PC-3 (cell line): ENCODE data around the gene CEP85L. TPM values are rescaled to one million over a fixed set of nuclear protein-coding genes. Genes with fewer than 3 reads are reported as not detected.

ENCODE experiments used
- ATAC-seq: fragments of 200-7000 bp; cut with Tn5 transposase; 2 replicates; pipeline ENCODE4 v1.9.1; 2020; ENCODE audit warnings: mild to moderate bottlenecking, moderate library complexity
- BruUV-seq: library from RNA; stranded (reverse); fragments of 400-500 nt; replicated peaks from 2 replicates; lab custom pipeline; 2021; lab: Mats Ljungman, UMichigan
- CTCF ChIA-PET: fragments of 300-600 bp; sonication (Branson Sonifier 250); formaldehyde crosslinking; loops from one replicate; lab custom pipeline; 2022; ENCODE audit warnings: antibody characterized with exemption; lab: Charles Lee
- POLR2A ChIA-PET: fragments of 300-600 bp; sonication (Branson Sonifier 250); formaldehyde crosslinking; loops from one replicate; lab custom pipeline; 2022; ENCODE audit warnings: antibody characterized with exemption; ENCODE audit not compliant: unreplicated experiment; lab: Charles Lee
- DNase-seq: peaks from one replicate; pipeline ENCODE4 v3.0.0-alpha.2; 2015
- H2AFZ ChIP-seq: fragments of 300-600 bp; sonication (generic); 2 replicates; pipeline ENCODE4 v1.6.0; 2016; ENCODE audit warnings: antibody characterized with exemption, low read length
- H3F3A ChIP-seq: fragments of 300-600 bp; sonication (generic); one replicate; pipeline ENCODE4 v1.6.0; 2017; ENCODE audit warnings: antibody characterized with exemption, low read length, control low read depth, mild to moderate bottlenecking; ENCODE audit not compliant: unreplicated experiment
- H3K27ac ChIP-seq: fragments of 300-600 bp; sonication (generic); 2 replicates; pipeline ENCODE4 v1.5.1; 2016; ENCODE audit warnings: mild to moderate bottlenecking, low read length
- H3K27me3 ChIP-seq: fragments of 300-600 bp; sonication (generic); 2 replicates; pipeline ENCODE4 v1.6.1; 2016; ENCODE audit warnings: low read length, mixed read lengths
- H3K36me3 ChIP-seq: fragments of 300-600 bp; sonication (generic); 2 replicates; pipeline ENCODE4 v1.6.1; 2016; ENCODE audit warnings: low read depth, mixed run types, low read length, mixed read lengths
- H3K4me1 ChIP-seq: fragments of 300-600 bp; sonication (generic); 2 replicates; pipeline ENCODE4 v1.5.1; 2016; ENCODE audit warnings: low read length; ENCODE audit not compliant: insufficient read depth
- H3K4me2 ChIP-seq: fragments of 300-600 bp; sonication (generic); 2 replicates; pipeline ENCODE4 v1.6.0; 2016; ENCODE audit warnings: low read length
- H3K4me3 ChIP-seq: fragments of 300-600 bp; sonication (generic); 2 replicates; pipeline ENCODE4 v1.5.1; 2016; ENCODE audit warnings: mild to moderate bottlenecking, low read length, mixed read lengths
- H3K79me2 ChIP-seq: fragments of 300-600 bp; sonication (generic); 2 replicates; pipeline ENCODE4 v1.6.1; 2017; ENCODE audit warnings: low read length, mixed read lengths
- H3K9ac ChIP-seq: fragments of 300-600 bp; sonication (generic); 2 replicates; pipeline ENCODE4 v1.6.0; 2016; ENCODE audit warnings: mild to moderate bottlenecking, low read length
- H3K9me2 ChIP-seq: fragments of 300-600 bp; sonication (generic); replicated peaks from 2 replicates; pipeline ENCODE4 v1.6.1; 2016; ENCODE audit warnings: mixed run types, low read length, mixed read lengths
- H3K9me3 ChIP-seq: fragments of 300-600 bp; sonication (generic); 2 replicates; pipeline ENCODE4 v1.6.1; 2016; ENCODE audit warnings: low read length, mixed read lengths
- H4K20me1 ChIP-seq: fragments of 300-600 bp; sonication (generic); 2 replicates; pipeline ENCODE4 v1.6.1; 2016; ENCODE audit warnings: low read length, mixed read lengths
- EZH2 ChIP-seq: fragments of 300-600 bp; sonication (generic); IDR thresholded peaks from one replicate; pipeline ENCODE4 v1.6.1; 2017; ENCODE audit warnings: antibody characterized with exemption, mild to moderate bottlenecking, low read length; ENCODE audit not compliant: unreplicated experiment
- EZH2phosphoT487 ChIP-seq: fragments of 300-600 bp; sonication (generic); IDR thresholded peaks from 2 replicates; pipeline ENCODE4 v1.6.1; 2018; ENCODE audit warnings: mild to moderate bottlenecking, antibody characterized with exemption, low read length, borderline replicate concordance
- intact Hi-C: fragments of 100-400 bp; cut with micrococcal nuclease; formaldehyde crosslinking; loops from 2 replicates; pipeline ENCODE4 v1.9.0; 2023
- total RNA-seq: library from RNA; depleted of rRNA; stranded (reverse); fragments of >200 nt; gene quantifications from 2 replicates; pipeline ENCODE4 v1.2.3, GENCODE V29; 2014
- TF ChIP-seq, protein P1 (sequence below): fragments of 300-600 bp; sonication (generic); conservative IDR thresholded peaks from 2 replicates; pipeline ENCODE4 v1.5.1; 2017; ENCODE audit warnings: antibody characterized with exemption, low read depth, mild to moderate bottlenecking, low read length

Gene CEP85L
- total RNA-seq, 1 experiment from 2014 or later, result 7.8 TPM

DNA sequence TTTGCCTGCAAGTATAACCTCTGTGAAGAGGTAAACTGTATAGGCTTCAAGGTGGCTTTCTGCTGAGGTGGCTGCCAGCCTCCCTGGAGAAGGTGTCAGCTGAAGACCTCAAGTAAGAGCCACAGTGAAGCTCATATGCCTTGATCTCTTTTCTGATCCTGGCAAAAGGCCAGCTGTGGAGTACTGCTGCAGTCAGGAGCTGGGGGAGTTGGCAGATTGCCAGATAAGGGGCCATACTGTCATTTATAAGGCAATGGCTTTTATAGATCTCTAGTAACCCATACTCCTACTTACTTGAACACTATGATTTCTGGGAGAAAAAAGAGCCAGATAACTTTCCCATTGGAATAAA lies 8.8 kb upstream of the CEP85L start:
- H3K4me3 ChIP-seq, result no peak overlapping the region
- DNase-seq, result no peak
- no peaks in the 10 kb centered on the region for H4K20me1 ChIP-seq
- no peaks in the 10 kb centered on the region for H3F3A ChIP-seq
- H3K4me2 ChIP-seq, result no peak overlapping the region
- POLR2A ChIA-PET, result no interaction called here
- H3K27ac ChIP-seq, result no peak overlapping the region
- no peaks in the 10 kb centered on the region for H3K9me2 ChIP-seq
- BruUV-seq, result no TSS peak
- intact Hi-C loops, result no loop called here
- H3K9ac ChIP-seq, result no peak overlapping the region
- no peak overlapping the region for H2AFZ ChIP-seq
- no peaks in the 10 kb centered on the region for H3K27me3 ChIP-seq
- H3K36me3 ChIP-seq, result no peaks in the 10 kb centered on the region
- CTCF ChIA-PET, result no interaction called here
- H3K4me1 ChIP-seq, result peaks cover 4% of the 10 kb centered on the region; the same call in 1 of the 2 replicates
- no peak for ATAC-seq
- no peaks in the 10 kb centered on the region for H3K79me2 ChIP-seq
- H3K9me3 ChIP-seq, result no peaks in the 10 kb centered on the region
- TF ChIP-seq EZH2 (no peak), EZH2phosphoT487 (no peak)
- TF ChIP-seq, protein P1, sequence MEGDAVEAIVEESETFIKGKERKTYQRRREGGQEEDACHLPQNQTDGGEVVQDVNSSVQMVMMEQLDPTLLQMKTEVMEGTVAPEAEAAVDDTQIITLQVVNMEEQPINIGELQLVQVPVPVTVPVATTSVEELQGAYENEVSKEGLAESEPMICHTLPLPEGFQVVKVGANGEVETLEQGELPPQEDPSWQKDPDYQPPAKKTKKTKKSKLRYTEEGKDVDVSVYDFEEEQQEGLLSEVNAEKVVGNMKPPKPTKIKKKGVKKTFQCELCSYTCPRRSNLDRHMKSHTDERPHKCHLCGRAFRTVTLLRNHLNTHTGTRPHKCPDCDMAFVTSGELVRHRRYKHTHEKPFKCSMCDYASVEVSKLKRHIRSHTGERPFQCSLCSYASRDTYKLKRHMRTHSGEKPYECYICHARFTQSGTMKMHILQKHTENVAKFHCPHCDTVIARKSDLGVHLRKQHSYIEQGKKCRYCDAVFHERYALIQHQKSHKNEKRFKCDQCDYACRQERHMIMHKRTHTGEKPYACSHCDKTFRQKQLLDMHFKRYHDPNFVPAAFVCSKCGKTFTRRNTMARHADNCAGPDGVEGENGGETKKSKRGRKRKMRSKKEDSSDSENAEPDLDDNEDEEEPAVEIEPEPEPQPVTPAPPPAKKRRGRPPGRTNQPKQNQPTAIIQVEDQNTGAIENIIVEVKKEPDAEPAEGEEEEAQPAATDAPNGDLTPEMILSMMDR, result no peak

DNA sequence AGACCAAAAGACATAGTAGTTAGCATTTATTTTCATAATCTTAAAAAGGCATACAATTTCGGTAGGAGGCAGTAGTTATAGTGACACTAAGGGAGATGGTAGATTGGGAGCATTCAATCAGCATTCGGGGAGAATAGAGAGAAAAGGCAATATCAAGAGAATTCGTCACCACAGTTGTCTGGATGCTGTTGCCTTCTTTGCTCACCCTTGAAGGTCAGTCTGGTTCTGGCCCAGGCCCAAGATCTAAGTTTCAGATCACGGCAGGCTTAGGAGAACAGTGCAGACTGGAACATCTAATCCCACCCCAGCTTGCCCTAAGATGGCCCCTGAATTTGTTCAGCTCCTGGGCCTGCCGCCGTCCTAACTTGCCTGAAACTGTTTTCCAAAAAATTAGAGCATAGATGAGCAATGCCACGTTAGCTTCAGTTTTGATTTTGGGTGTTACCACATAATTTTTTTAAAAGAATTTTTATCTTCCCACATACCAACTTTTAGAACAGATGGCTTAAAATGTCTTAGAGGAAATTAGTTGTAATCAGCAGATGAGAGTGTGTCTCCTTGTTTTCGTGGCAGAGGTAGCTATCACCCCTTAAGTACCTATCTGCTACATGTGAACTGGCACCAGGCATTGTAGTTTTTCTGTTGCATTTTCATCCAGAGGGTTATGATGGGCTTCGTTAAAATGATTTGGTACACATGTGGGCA lies 8.3 kb upstream of the CEP85L start:
- H3K27ac ChIP-seq, result no peak overlapping the region
- intact Hi-C loops, result no loop called here
- DNase-seq (no peak), ATAC-seq (no peak)
- H3K9me2 ChIP-seq, result no peaks in the 10 kb centered on the region
- H3K9ac ChIP-seq, result no peak overlapping the region
- no peak overlapping the region for H2AFZ ChIP-seq
- H3K9me3 ChIP-seq, result no peaks in the 10 kb centered on the region
- no peaks in the 10 kb centered on the region; the same call in 1 of the 2 replicates for H3K4me1 ChIP-seq
- H3K4me2 ChIP-seq, result no peak overlapping the region
- H3K4me3 ChIP-seq, result no peak overlapping the region
- no peaks in the 10 kb centered on the region for H3F3A ChIP-seq
- TF ChIP-seq EZH2phosphoT487 (no peak), EZH2 (no peak)
- TF ChIP-seq, protein P1, result no peak
- H4K20me1 ChIP-seq, result no peaks in the 10 kb centered on the region
- no peaks in the 10 kb centered on the region for H3K36me3 ChIP-seq
- BruUV-seq, result no TSS peak
- H3K27me3 ChIP-seq, result no peaks in the 10 kb centered on the region
- POLR2A ChIA-PET, result no interaction called here
- CTCF ChIA-PET, result no interaction called here
- H3K79me2 ChIP-seq, result no peaks in the 10 kb centered on the region

DNA sequence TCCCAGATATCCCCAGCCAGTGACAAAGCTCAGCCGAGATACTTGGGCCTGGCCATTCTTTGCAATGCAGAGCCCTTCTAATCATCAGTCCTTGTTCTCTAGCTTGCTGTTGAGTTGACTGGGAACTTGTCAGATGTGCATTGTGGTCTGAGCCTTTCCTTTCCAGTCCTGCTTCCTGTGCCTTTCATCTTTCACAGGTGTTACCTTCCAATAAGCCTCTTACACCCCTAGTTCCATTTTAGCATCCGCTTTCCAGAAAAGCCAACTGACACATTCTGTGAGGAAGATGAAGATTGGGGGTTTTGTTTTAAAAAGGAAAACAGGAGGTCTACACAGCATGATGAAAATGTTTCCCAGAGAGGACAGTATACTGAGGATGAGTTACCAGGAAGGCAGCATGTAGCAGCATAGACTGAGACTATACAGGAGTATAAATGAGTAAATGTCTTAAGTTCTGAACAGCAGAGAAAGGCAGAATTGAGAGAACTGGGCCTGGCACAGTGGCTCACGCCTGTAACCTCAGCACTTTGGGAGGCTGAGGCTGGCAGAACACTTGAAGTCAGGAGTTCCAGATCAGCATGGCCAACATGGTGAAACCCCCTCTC lies 5.6 kb upstream of the CEP85L start:
- no peak overlapping the region for H3K4me2 ChIP-seq
- 0 out of 2 replicates have a peak, but pooled peaks cover 4% of the 10 kb centered on the region for H3K4me1 ChIP-seq

More for the DNA sequence above, 5.6 kb upstream of the CEP85L start:
- H4K20me1 ChIP-seq, result no peaks in the 10 kb centered on the region
- H3K9me2 ChIP-seq, result no peaks in the 10 kb centered on the region
- TF ChIP-seq EZH2, result no peak
- no peak for TF ChIP-seq EZH2phosphoT487
- TF ChIP-seq, protein P1, result no peak
- H3K9me3 ChIP-seq, result no peaks in the 10 kb centered on the region
- ATAC-seq (no peak), DNase-seq (no peak)
- no peak overlapping the region for H3K4me3 ChIP-seq
- H3K27me3 ChIP-seq, result no peaks in the 10 kb centered on the region
- no peak overlapping the region for H3K9ac ChIP-seq
- ChIA-PET CTCF (no interaction called here), POLR2A (interaction anchor here (0.6 kb wide), 1 partner anchor 1685 kb away, joined by 5 read pairs; no protein-coding TSS in a partner anchor)
- intact Hi-C loops, result no loop called here
- no peaks in the 10 kb centered on the region for H3K79me2 ChIP-seq
- no TSS peak for BruUV-seq
- H2AFZ ChIP-seq, result no peak overlapping the region
- H3K36me3 ChIP-seq, result no peaks in the 10 kb centered on the region
- no peak overlapping the region for H3K27ac ChIP-seq
- H3F3A ChIP-seq, result no peaks in the 10 kb centered on the region
